Activated CD8-positive, alpha-beta memory T cell treated with anti-CD3 and anti-CD28 coated beads, Interleukin-2, amount 10 ng/mL, durations not matched to agents 7 days and 5 days (primary cell): Measurements from ENCODE around the gene PDXP. TPM values are rescaled to one million over a fixed set of nuclear protein-coding genes. Genes with fewer than 3 reads are reported as not detected.

Source experiments
- ATAC-seq: fragments of 150-1000 bp; cut with Tn5 transposase; one replicate; pipeline ENCODE4 v1.10.0; 2021; ENCODE audit warnings: moderate library complexity
- CTCF ChIA-PET: fragments of 350-600 bp; sonication (Branson Sonifier 250); formaldehyde crosslinking; loops from one replicate; lab custom pipeline; 2021; ENCODE audit warnings: antibody characterized with exemption; lab: Charles Lee
- DNase-seq: peaks from one replicate; pipeline ENCODE4 v3.0.0-alpha.2; 2020
- H3K27ac Mint-ChIP-seq: one replicate; pipeline ENCODE4 v1.8.0; 2021; ENCODE audit warnings: mild to moderate bottlenecking, mixed read lengths
- H3K27me3 Mint-ChIP-seq: one replicate; pipeline ENCODE4 v1.8.0; 2021; ENCODE audit warnings: mixed read lengths
- H3K36me3 Mint-ChIP-seq: one replicate; pipeline ENCODE4 v1.8.0; 2021; ENCODE audit warnings: mild to moderate bottlenecking, mixed read lengths
- H3K4me1 Mint-ChIP-seq: one replicate; pipeline ENCODE4 v1.8.0; 2021; ENCODE audit warnings: mixed read lengths
- H3K4me3 Mint-ChIP-seq: one replicate; pipeline ENCODE4 v1.8.0; 2021; ENCODE audit warnings: mild to moderate bottlenecking, moderate library complexity, mixed read lengths
- H3K9me3 Mint-ChIP-seq: one replicate; pipeline ENCODE4 v1.8.0; 2022; ENCODE audit warnings: low read depth, mixed read lengths
- total RNA-seq, 2 experiments: library from RNA; stranded (reverse); gene quantifications; one replicate each; pipeline ENCODE4 v1.2.3, GENCODE V29; 2021

Gene PDXP
- total RNA-seq, 2 experiments from 2014 or later, result 25.9 to 32.6 TPM

DNA sequence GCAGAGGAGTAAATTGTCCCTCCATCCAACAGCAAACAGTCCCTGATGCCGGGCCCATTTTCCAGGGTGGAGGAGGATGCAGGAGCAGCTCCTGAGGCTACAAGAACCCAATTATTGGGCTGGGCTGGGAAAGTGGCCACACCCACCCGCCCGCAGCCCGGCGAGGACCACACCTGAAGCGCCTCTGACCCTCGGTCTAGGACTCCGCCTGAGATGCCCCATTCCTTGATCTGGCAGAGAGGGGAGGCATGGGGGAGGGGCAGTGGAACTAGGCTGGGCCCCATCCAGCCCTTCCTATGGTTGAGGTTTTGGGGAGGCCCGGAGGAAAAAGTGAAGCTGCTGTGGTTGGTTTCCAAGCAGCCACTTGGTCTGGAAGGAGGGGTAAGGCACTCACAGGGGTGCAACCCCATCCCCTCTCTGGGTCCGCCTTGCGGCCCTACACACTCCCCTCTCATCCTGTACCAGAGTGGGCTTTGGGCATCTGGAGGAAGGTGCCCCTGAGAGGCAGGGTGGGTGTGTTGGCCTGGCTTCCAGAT is 14.5 kb downstream of the PDXP start:
- Mint-ChIP-seq H3K4me1 (peaks cover 41% of the 10 kb centered on the region), H3K27ac (no peak overlapping the region), H3K27me3 (no peaks in the 10 kb centered on the region), H3K36me3 (peaks cover 10% of the 10 kb centered on the region), H3K9me3 (no peaks in the 10 kb centered on the region), H3K4me3 (no peak overlapping the region)
- DNase-seq (no peak), ATAC-seq (no peak)
- CTCF ChIA-PET, result interaction anchor here (1.5 to 41.1 kb wide), 3 partner anchors 11 to 39 kb away, joined by 4 to 1064 read pairs (median 75); partner anchors contain the start of genes PDXP and SH3BP1

DNA sequence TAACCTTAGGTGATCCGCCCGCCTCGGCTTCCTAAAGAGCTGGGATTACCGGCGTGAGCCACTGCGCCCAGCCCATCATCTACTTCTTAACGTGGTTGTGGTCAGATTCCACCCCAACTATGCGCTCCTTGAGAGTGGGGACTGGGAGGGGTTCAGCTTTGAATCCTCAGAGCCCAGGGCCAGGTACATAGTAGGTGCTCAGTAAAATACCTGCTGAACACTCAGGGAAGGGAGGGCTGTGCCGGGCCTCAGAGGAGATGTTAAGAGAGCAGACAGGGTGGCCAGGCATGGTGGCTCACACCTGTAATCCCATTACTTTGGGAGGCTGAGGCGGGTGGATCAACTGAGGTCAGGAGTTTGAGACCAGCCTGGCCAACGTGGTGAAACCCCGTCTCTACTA is 15.7 kb downstream of the PDXP start:
- DNase-seq, result no peak
- H3K4me3 Mint-ChIP-seq, result peak overlapping the region; percentile 35
- CTCF ChIA-PET, result interaction anchor here (1.1 to 41.1 kb wide), 8 partner anchors 9 to 143 kb away, joined by 4 to 1064 read pairs (median 12); partner anchors contain the start of genes GGA1, NOL12, PDXP and SH3BP1
- ATAC-seq, result no peak
- no peaks in the 10 kb centered on the region for H3K27me3 Mint-ChIP-seq
- H3K4me1 Mint-ChIP-seq, result peaks cover 45% of the 10 kb centered on the region
- peaks cover 14% of the 10 kb centered on the region for H3K36me3 Mint-ChIP-seq
- H3K9me3 Mint-ChIP-seq, result no peaks in the 10 kb centered on the region
- peak overlapping the region; percentile 73 for H3K27ac Mint-ChIP-seq

DNA sequence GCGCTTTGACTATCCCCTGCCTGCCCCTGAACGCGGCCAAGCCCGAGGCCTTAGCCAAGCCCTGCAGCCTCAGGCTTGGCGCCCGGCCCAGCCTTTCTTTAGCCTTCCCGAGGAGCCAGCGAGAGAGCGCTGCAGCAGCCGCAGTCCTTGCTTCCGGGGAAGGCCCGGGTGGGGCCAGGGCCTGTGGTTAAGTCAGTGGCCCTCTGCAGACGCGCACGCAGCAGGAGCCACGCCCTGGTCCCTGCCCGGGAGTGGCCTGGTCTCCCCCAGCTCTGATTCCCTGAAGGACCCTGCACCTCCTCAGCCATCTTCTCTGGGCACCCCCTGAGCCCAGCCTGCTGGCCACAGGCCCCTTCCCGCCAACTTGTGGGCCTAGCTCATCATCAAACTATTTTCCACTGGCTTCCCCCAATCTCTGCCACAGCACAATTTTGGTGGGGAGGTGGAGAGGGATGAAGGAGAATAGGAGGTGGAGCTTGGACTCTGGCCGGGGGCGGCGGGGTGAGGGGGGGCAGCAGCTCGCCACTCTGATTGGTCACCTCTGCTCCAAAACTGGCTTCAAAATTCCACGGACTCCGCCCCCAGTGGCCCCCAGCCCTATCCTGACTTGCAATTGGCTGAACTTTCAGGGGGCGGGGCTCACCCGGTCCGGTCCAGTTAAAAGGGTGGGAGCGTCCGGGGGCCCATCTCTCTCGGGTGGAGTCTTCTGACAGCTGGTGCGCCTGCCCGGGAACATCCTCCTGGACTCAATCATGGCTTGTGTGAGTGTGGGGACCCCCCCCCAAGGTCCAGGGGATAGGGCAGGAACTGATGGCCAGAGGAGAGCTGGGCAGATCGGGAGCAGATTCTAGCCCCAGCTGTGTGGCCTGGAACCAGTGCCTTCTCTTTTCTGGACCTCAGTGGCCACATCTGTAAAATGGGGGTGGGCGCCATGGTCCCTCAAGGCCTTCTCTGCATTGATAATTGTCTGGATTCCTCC is 16.7 kb downstream of the PDXP start, which contains the start of gene LGALS1:
Gene LGALS1 (plus strand): TSS at position 686 of the 979 bp plus-strand sequence. CDS start 67 bp downstream, at position 753.
- peak within 1 kb of the TSS; percentile 97 for H3K27ac Mint-ChIP-seq

DNA sequence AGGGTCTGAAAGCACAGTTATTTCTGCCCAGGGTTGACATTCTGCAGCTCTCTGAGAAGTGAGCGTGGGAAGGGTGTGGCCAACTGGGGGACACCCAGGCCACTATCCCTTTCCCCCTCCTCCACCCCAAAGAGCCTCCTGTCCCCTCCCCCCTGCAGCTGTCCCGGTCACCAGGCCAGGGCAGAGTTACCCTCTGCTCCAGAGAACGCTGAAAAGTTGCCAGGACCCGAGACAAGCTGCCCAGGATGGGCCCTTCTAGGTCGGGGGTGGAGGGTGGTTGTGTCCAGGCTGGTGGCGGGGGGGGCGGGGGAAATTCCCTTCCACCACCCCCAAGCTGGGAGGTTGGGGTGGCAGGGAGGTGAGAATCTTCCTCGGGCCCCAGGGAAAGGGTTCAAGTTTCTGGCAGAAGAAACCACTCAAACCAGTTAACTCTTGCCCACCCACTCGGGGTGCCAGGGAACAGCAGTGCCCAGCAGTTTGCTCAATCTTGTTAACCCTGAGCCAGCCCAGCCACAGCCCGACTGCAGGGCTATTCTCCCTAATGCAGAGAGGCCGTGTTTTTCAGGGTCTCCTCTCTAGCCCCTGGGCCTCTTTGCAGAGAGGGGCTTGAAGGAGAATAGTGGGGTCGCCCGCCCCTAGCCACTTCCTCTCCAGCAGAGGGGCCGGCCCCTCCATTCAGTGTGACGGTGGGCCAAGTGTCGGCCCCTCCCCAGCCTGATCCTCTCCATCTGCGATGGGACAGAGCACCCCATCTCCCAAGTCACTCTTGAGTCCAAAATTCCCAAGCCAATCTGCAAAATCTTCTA is 17.6 kb downstream of the PDXP start:
- Mint-ChIP-seq H3K9me3 (no peaks in the 10 kb centered on the region), H3K4me1 (peaks cover 57% of the 10 kb centered on the region), H3K4me3 (peak overlapping the region; percentile 83), H3K36me3 (peaks cover 20% of the 10 kb centered on the region), H3K27me3 (no peaks in the 10 kb centered on the region), H3K27ac (peak overlapping the region; percentile 97)
- CTCF ChIA-PET, result interaction anchor here (0.8 to 41.1 kb wide), 9 partner anchors 10 to 141 kb away, joined by 3 to 1064 read pairs (median 11); partner anchors contain the start of genes GGA1, NOL12, PDXP and SH3BP1
- ATAC-seq (peak; percentile 1), DNase-seq (peak; percentile 63)

More for the DNA sequence above, 16.7 kb downstream of the PDXP start, which contains the start of gene LGALS1:
- DNase-seq, result peak; percentile 93
- H3K36me3 Mint-ChIP-seq, result peaks cover 20% of the 10 kb centered on the region
- peak within 1 kb of the TSS; percentile 83 for H3K4me3 Mint-ChIP-seq
- no peaks in the 10 kb centered on the region for H3K9me3 Mint-ChIP-seq
- ATAC-seq, result peak; percentile 68
- CTCF ChIA-PET, result interaction anchor here (0.8 to 41.1 kb wide), 13 partner anchors 11 to 142 kb away, joined by 3 to 1064 read pairs (median 4); partner anchors contain the start of genes GGA1, NOL12, PDXP and SH3BP1
- H3K27me3 Mint-ChIP-seq, result no peaks in the 10 kb centered on the region
- H3K4me1 Mint-ChIP-seq, result peaks cover 49% of the 10 kb centered on the region

DNA sequence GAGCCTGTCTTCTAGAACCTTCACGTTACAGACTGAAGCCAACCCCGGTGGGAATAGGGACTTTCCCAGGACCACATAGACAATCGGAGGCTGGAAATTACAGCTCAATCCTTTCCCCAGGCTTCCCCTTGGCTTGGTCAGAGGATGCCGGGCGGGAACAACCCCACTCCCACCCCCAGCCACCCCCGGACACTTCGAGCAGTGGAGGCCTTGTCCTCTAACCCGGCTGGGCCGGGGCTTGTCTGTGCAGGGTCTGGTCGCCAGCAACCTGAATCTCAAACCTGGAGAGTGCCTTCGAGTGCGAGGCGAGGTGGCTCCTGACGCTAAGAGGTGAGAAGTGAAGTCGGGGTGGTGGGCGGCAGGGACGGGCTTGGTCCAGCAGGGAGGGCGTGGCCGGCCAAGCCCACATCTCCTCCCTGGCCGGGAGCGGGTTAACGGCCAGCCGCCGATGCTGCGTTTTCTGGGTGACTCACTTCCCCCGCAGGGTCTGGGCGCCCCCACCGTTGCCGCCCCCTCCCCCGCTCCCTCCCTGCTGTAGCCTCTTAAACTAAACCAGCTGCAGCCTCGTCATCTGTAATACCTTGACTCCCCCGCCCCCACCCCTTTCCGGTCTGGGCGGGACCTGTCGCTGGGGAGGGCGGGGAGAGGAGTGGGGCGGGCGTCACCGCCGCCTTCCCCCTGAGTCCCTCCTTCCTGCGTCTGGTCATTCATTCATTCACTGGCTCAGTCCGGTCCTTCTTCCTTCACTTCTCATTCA is 18.4 kb downstream of the PDXP start:
- DNase-seq (peak; percentile 96), ATAC-seq (peak; percentile 70)
- H3K27ac Mint-ChIP-seq, result peak overlapping the region; percentile 97
- CTCF ChIA-PET, result interaction anchor here (0.6 to 41.1 kb wide), 8 partner anchors 9 to 97 kb away, joined by 3 to 1064 read pairs (median 5); partner anchors contain the start of genes GGA1, LGALS2, NOL12 and PDXP
- H3K36me3 Mint-ChIP-seq, result peaks cover 20% of the 10 kb centered on the region
- H3K27me3 Mint-ChIP-seq, result no peaks in the 10 kb centered on the region
- H3K4me1 Mint-ChIP-seq, result peaks cover 64% of the 10 kb centered on the region
- peak overlapping the region; percentile 83 for H3K4me3 Mint-ChIP-seq
- no peaks in the 10 kb centered on the region for H3K9me3 Mint-ChIP-seq

DNA sequence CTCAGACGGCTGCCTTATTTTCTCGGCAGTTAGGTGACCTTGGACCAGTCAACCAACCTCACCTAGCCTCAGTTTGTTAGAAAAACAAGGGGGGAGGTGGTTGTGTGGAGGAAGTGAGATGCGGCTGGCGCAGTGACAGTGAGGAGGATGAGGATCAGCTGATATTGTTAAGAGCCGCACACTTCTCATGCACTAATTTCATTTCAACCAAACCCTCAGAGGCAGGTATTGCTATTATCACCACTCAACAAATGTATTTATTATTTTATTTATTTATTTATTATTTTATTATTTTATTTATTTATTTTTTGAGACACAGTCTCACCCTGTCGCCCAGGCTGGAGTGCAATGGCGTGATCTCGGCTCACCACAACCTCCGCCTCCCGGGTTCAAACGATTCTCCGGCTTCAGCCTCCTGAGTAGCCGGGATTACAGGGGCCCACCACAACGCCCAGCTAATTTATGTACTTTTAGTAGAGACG is 19.0 kb downstream of the PDXP start:
- CTCF ChIA-PET, result interaction anchor here (0.6 to 41.1 kb wide), 8 partner anchors 8 to 97 kb away, joined by 3 to 1064 read pairs (median 4); partner anchors contain the start of genes GGA1, LGALS2, NOL12 and PDXP
- Mint-ChIP-seq H3K4me1 (peaks cover 58% of the 10 kb centered on the region), H3K4me3 (peak overlapping the region; percentile 83)

DNA sequence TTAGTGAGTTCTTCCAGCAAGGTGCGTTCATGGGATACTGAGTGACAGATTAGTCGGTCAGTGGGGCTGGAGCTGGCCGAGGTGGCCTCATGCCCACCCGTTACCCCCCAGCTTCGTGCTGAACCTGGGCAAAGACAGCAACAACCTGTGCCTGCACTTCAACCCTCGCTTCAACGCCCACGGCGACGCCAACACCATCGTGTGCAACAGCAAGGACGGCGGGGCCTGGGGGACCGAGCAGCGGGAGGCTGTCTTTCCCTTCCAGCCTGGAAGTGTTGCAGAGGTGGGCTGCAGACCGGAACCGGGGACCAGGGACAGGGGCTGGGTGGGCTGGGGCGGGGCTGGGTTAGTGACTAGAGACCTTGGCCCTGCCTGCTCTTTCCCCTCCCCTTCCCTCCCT is 19.8 kb downstream of the PDXP start:
- peak overlapping the region; percentile 83 for H3K4me3 Mint-ChIP-seq
- H3K4me1 Mint-ChIP-seq, result peaks cover 50% of the 10 kb centered on the region
- peaks cover 20% of the 10 kb centered on the region for H3K36me3 Mint-ChIP-seq
- no peak for DNase-seq
- CTCF ChIA-PET, result interaction anchor here (0.8 to 41.1 kb wide), 5 partner anchors 19 to 70 kb away, joined by 3 to 1064 read pairs (median 75); partner anchors contain the start of genes GGA1, PDXP and SH3BP1
- no peaks in the 10 kb centered on the region for H3K27me3 Mint-ChIP-seq
- H3K27ac Mint-ChIP-seq, result peak overlapping the region; percentile 97
- ATAC-seq, result no peak
- no peaks in the 10 kb centered on the region for H3K9me3 Mint-ChIP-seq

More for the DNA sequence above, 19.0 kb downstream of the PDXP start:
- Mint-ChIP-seq H3K27me3 (no peaks in the 10 kb centered on the region), H3K27ac (peak overlapping the region; percentile 97), H3K9me3 (no peaks in the 10 kb centered on the region), H3K36me3 (peaks cover 20% of the 10 kb centered on the region)
- DNase-seq (no peak), ATAC-seq (peak; percentile 10)

DNA sequence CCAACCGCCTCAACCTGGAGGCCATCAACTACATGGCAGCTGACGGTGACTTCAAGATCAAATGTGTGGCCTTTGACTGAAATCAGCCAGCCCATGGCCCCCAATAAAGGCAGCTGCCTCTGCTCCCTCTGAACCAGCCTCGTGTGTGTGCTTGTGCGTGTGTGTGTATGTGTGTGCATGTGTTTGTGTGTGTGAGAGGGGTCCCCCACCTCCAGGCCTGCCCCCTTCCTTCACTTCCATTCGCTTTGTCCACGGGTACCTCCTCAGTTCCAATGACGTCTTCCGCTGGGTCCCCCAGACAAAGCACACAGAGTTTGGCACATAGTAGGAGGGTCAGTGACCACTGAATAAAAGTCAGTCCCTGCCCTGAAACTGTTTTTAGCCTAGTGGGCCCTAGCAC is 21.1 kb downstream of the PDXP start:
- H3K4me3 Mint-ChIP-seq, result no peak overlapping the region
- CTCF ChIA-PET, result interaction anchor here (2.2 to 41.1 kb wide), 4 partner anchors 12 to 70 kb away, joined by 14 to 1064 read pairs (median 141); partner anchors contain the start of genes GGA1, PDXP and SH3BP1
- H3K27ac Mint-ChIP-seq, result peak overlapping the region; percentile 41
- DNase-seq (no peak), ATAC-seq (no peak)
- H3K36me3 Mint-ChIP-seq, result peaks cover 20% of the 10 kb centered on the region
- no peaks in the 10 kb centered on the region for H3K27me3 Mint-ChIP-seq
- no peaks in the 10 kb centered on the region for H3K9me3 Mint-ChIP-seq
- H3K4me1 Mint-ChIP-seq, result peaks cover 40% of the 10 kb centered on the region

DNA sequence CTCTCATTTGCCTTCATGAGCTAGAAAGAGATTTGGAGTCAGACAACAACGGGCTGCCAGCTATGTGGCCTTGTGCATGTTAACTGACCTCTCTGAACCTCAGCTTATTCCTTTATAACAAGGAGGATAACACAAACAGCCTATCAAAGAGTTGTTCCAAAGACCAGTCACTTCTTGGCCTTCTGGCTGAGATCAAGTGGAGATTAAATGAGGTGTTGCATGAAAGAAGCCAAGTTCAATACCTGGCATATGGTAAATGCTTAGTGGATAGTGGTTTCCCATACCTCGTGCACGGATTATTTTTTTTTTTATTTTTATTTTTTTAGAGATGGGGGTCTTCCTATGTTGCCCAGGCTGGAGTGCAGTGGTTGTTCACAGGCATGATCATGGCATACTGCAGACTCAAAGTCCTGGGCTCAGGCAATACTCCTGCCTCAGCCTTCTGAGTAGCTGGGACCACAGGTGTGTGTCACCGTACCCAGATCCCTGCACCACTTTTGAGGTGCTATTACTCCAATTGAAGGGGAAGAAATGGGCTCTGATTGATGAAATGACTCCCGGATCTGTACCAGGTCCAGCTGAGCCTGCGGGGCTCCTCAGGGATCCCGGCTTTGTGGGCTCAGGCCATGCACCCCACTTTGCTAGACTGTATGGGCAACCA is 21.8 kb downstream of the PDXP start:
- Mint-ChIP-seq H3K36me3 (peaks cover 20% of the 10 kb centered on the region), H3K27me3 (no peaks in the 10 kb centered on the region), H3K27ac (peak overlapping the region; percentile 60), H3K4me3 (no peak overlapping the region), H3K9me3 (no peaks in the 10 kb centered on the region), H3K4me1 (peaks cover 37% of the 10 kb centered on the region)
- CTCF ChIA-PET, result interaction anchor here (1.4 to 41.1 kb wide), 8 partner anchors 9 to 142 kb away, joined by 4 to 1064 read pairs (median 12); partner anchors contain the start of genes GGA1, PDXP and SH3BP1
- DNase-seq (no peak), ATAC-seq (no peak)

DNA sequence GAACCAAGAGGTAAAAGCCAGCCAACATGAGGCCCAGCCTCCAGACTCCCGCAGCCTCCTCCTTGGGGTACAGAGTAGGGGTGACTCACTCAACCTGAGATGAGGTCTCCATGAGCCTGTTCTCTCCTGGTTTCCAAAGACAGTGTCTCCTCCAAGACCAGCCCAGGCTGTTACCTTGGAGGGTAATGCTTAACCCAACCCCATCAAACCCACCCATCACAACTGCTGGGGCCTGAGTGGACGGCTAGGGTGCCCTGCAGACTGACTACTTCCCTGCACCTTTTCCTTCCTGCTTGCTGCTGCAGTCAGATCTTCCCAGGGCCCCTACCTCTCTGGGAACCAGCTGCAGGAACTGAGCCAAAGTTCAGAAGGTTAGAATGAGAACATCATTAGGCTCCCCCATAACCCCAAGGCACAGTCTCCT is 22.5 kb downstream of the PDXP start:
- Mint-ChIP-seq H3K4me3 (no peak overlapping the region), H3K36me3 (peaks cover 20% of the 10 kb centered on the region), H3K27ac (peak overlapping the region; percentile 60), H3K27me3 (no peaks in the 10 kb centered on the region), H3K4me1 (peaks cover 38% of the 10 kb centered on the region), H3K9me3 (no peaks in the 10 kb centered on the region)
- no peak for DNase-seq
- no peak for ATAC-seq
- CTCF ChIA-PET, result interaction anchor here (0.6 to 41.1 kb wide), 14 partner anchors 10 to 143 kb away, joined by 3 to 1064 read pairs (median 4); partner anchors contain the start of genes GGA1, PDXP, SH3BP1 and TRIOBP

DNA sequence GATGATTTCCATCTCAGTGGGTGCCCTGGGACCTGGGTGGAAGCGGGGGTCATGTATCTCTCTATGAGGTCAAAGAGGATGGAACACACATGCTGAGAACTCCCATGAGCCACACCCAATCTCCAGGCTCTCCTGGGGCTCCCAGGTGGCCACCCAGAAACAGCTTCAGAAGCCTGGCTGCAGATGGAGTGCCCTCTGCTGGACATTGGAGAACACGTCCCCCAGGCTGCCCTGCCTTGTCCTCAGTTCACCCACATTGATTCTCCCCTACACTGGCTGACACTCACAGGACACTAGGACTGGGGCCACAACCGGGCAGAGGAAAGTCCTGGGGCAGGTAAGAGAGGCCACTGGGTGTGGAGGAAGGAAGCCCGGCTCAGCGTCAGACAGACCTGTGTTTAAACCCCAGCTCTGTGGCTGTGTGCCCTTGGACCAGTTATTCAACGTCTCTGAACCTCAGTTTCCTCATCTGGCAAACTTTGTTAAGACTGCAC is 23.1 kb downstream of the PDXP start:
- ATAC-seq, result peak; percentile 25
- H3K27me3 Mint-ChIP-seq, result no peaks in the 10 kb centered on the region
- CTCF ChIA-PET, result interaction anchor here (0.6 to 41.1 kb wide), 14 partner anchors 9 to 144 kb away, joined by 3 to 1064 read pairs (median 4); partner anchors contain the start of genes GGA1, PDXP, SH3BP1 and TRIOBP
- H3K4me3 Mint-ChIP-seq, result no peak overlapping the region
- DNase-seq, result peak; percentile 85
- H3K9me3 Mint-ChIP-seq, result no peaks in the 10 kb centered on the region
- H3K36me3 Mint-ChIP-seq, result peaks cover 20% of the 10 kb centered on the region
- H3K27ac Mint-ChIP-seq, result peak overlapping the region; percentile 60
- H3K4me1 Mint-ChIP-seq, result peaks cover 40% of the 10 kb centered on the region
